Measurements from ENCODE around the gene NUP214.

GRCh38 chr9:131178926-131179325, 53.5 kb downstream of the NUP214 start:
- TF ChIP-seq CTCF (conservative IDR thresholded peaks at IDR 0.05; ENCODE audit: low read length), result no peak
- TF ChIP-seq EZH2phosphoT487 (IDR thresholded peaks at IDR 0.05; ENCODE audit: borderline replicate concordance, low read depth, low read length), result no peak

All from OCI-LY7 (cell line).